GM12872 (cell line): Measurements from ENCODE around the gene RGPD8.

Source experiments
- CTCF ChIP-seq: IDR thresholded peaks from 3 replicates; pipeline ENCODE4 v1.5.1; 2011; ENCODE audit warnings: low read depth, mild to moderate bottlenecking, low read length, moderate library complexity; ENCODE audit not compliant: insufficient read depth

The RGPD8 gene

GRCh38 chr2:112451317-112451716, 17.9 kb upstream of the RGPD8 start:
- TF ChIP-seq CTCF = no peak

DNA sequence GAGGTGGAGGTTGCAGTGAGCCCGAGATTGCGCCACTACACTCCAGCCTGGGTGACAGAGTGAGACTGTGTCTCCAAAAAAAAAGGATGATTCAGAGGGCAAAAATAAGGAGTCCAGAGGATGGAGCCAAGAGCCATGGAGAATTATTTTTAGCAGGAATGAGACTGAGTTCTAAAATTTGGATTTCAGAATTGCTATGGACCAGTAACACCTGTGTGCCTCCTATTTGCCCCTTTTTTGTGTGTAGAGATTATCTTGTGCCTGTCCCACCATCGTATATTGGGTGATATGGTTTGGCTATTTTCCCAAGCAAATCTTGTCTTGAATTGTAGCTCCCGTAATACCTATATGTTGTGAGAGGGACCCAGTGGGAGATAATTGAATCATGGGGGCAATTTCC, 16.4 kb upstream of the RGPD8 start:
- TF ChIP-seq CTCF = no peak

DNA sequence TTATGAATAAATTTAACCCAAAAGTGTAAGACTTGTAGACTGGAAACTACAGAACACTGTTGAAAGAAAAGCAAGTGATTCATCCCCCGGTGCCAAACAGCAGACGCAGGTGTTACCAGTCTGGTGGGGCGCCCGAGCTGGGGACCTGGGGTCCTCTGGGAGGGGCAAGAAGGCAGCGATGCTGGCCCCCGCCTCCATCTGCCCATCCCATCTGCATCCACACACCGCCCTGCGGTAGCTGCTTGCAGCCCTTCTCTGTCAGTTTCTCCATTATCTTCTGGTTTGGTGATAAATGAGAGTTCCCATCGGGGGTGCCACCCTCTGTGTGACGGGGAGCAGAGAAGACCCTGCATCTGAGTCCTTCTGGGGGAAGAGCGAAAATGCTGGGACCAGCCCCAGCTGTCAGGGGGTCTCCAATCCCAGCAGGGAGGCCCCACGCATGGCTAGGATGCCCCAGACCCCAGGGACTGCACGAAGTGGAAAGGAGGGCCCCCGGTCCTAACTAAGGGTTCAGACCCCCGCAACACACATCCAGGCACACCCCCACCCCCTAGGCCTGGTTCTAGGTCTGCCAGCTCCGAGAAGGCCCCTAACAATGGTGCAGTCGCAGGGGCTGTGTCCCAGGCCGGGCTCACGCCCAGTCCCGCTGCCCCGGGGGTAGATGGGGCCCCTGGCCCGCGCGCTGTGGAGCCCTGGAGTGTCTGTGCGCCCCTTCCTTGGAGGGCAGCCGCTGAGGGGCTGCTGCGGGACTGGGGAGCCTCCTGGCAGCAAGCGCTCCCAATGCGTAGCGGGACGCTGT, 686 bp upstream of the RGPD8 start:
- no peak for TF ChIP-seq CTCF

GRCh38 chr2:112345030-112346027, 88.1 kb downstream of the RGPD8 start:
- no peak for TF ChIP-seq CTCF

GRCh38 chr2:112343827-112344585, 89.4 kb downstream of the RGPD8 start:
- no peak for TF ChIP-seq CTCF

- no peak for TF ChIP-seq CTCF
These were observed 91.3 kb downstream of the RGPD8 start for GRCh38 chr2:112342067-112342550.
